Ovary (tissue), 9 donors: ENCODE data around the gene CD247. TPM values are rescaled to one million over a fixed set of nuclear protein-coding genes. Genes with fewer than 3 reads are reported as not detected.

Experiments used
- DNase-seq, 5 donors: peaks; one replicate each; pipeline ENCODE4 v3.0.0-alpha.2; 2019 to 2020
- H3K27ac ChIP-seq, 2 donors: fragments of 200-600 bp; one replicate each; pipeline versions ENCODE4 v1.5.1 to v1.8.0; 2019 to 2022
- H3K27me3 ChIP-seq: fragments of 200-600 bp; one replicate; pipeline ENCODE4 v1.8.0; 2022
- H3K36me3 ChIP-seq: fragments of 200-600 bp; sonication (generic); one replicate; pipeline ENCODE4 v1.5.1; 2019
- H3K4me1 ChIP-seq: one replicate; pipeline ENCODE4 v1.8.1; 2013; ENCODE audit warnings: mild to moderate bottlenecking, moderate library complexity; ENCODE audit not compliant: insufficient read depth
- H3K4me3 ChIP-seq: fragments of 200-600 bp; sonication (generic); one replicate; pipeline ENCODE4 v1.5.1; 2017
- H3K9me3 ChIP-seq, 2 donors: fragments of 200-600 bp in 1 of 2; sonication (generic) in 1 of 2; one replicate each; pipeline versions ENCODE4 v1.5.1 to v1.8.1; 2013 to 2019; ENCODE audit warnings: mild to moderate bottlenecking in 1 of 2, moderate library complexity in 1 of 2
- EP300 ChIP-seq: sonication (generic); formaldehyde crosslinking; IDR thresholded peaks from one replicate; pipeline ENCODE4 v1.6.1; 2017; ENCODE audit warnings: antibody characterized with exemption
- POLR2A ChIP-seq: fragments of 450-650 bp; IDR thresholded peaks from one replicate; pipeline ENCODE4 v1.6.1; 2017; ENCODE audit warnings: antibody characterized with exemption, mild to moderate bottlenecking, moderate library complexity
- WGBS, 3 donors: extraction: QIAGEN DNeasy Blood & Tissue Kit in 1 of 3; methylation state at CpG; one replicate each; pipeline versions ENCODE4 v1.1.5 to v1.1.7; 2013 to 2017; 5-methylcytosine and 5-hydroxymethylcytosine counted together
- intact Hi-C, 4 donors: fragments of 100-400 bp; cut with DNase I; formaldehyde crosslinking; loops; one replicate each; pipeline versions ENCODE4 v1.11.0 to v1.15.1; 2022 to 2023
- polyA plus RNA-seq, 2 donors: library from polyadenylated mRNA; stranded (reverse); fragments of 200-250 nt in 1 of 2; fragments of 350-450 nt in 1 of 2; fragmentation: Illumina TruSeq in 1 of 2; extraction: RNeasy Lipid Tissue Mini Kit (QIAGEN cat#74804) in 1 of 2; gene quantifications; one replicate each; pipeline ENCODE4 v1.2.3, GENCODE V29; 2013 to 2014
- total RNA-seq, 7 donors: library from RNA; depleted of rRNA in 2 of 7; stranded (reverse); fragments of >200 nt in 2 of 7; fragmentation: NEBNext Ultra II Directional in 3 of 7; extraction: Animal tissue kit (Norgen Biotek cat#: 25700) in 3 of 7; gene quantifications; one replicate each; pipeline versions ENCODE4 v1.1.0 to v1.2.4, GENCODE V29; 2016 to 2023
- TF ChIP-seq, protein P1 (sequence below), 3 donors: fragments of 450-650 bp in 2 of 3; fragments of 200-600 bp in 1 of 3; IDR thresholded peaks; one replicate each; pipeline versions ENCODE4 v1.5.1 to v1.8.0; 2016 to 2022; ENCODE audit warnings: antibody characterized with exemption in 3 of 3, mild to moderate bottlenecking in 1 of 3
- donor health status: DM: no; HTN: no; CAD: no; lungs with moderate emphysema.
- donor health status: DM: no; HTN: no; CAD: no.
- donor health status: Bipolar disorder and iron deficiency.
- donor health status: DM: yes; HTN: yes; CAD: no.
- donor health status: DM: no; HTN: no; CAD: no.
- donor health status: DM: yes; HTN: yes; CAD: no.

The CD247 gene
- total and polyA plus RNA-seq, 9 donors: 0.32 to 3.3 (median 0.47) TPM

GRCh38 chr1:167500283-167500860 is 18.0 kb downstream of the CD247 start:
- no peaks in the 10 kb centered on the region for H3K4me1 ChIP-seq
- 70 to 83% (median 79%) methylated on average over 4 of the region's 4 CpGs for WGBS, 3 donors
- H3K4me3 ChIP-seq: no peak overlapping the region
- no peaks in the 10 kb centered on the region for H3K36me3 ChIP-seq
- no peak for DNase-seq
- no peaks in the 10 kb centered on the region for H3K9me3 ChIP-seq
- intact Hi-C loops: no loop called here
- H3K27me3 ChIP-seq: no peaks in the 10 kb centered on the region
- H3K27ac ChIP-seq: no peak overlapping the region
- TF ChIP-seq POLR2A (no peak), EP300 (no peak)
- TF ChIP-seq, protein P1, sequence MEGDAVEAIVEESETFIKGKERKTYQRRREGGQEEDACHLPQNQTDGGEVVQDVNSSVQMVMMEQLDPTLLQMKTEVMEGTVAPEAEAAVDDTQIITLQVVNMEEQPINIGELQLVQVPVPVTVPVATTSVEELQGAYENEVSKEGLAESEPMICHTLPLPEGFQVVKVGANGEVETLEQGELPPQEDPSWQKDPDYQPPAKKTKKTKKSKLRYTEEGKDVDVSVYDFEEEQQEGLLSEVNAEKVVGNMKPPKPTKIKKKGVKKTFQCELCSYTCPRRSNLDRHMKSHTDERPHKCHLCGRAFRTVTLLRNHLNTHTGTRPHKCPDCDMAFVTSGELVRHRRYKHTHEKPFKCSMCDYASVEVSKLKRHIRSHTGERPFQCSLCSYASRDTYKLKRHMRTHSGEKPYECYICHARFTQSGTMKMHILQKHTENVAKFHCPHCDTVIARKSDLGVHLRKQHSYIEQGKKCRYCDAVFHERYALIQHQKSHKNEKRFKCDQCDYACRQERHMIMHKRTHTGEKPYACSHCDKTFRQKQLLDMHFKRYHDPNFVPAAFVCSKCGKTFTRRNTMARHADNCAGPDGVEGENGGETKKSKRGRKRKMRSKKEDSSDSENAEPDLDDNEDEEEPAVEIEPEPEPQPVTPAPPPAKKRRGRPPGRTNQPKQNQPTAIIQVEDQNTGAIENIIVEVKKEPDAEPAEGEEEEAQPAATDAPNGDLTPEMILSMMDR (IDR thresholded peaks at IDR 0.05): no peak

GRCh38 chr1:167499664-167500101 is 18.6 kb downstream of the CD247 start:
- H3K27me3 ChIP-seq: no peaks in the 10 kb centered on the region
- TF ChIP-seq POLR2A (no peak), EP300 (no peak)
- TF ChIP-seq, protein P1 (IDR thresholded peaks at IDR 0.05): no peak
- H3K27ac ChIP-seq: no peak overlapping the region
- H3K36me3 ChIP-seq: no peaks in the 10 kb centered on the region
- WGBS, 3 donors: 77 to 84% (median 82%) methylated on average over 3 of the region's 3 CpGs
- intact Hi-C loops: no loop called here
- H3K4me1 ChIP-seq: no peaks in the 10 kb centered on the region
- H3K4me3 ChIP-seq: no peak overlapping the region
- no peak for DNase-seq
- H3K9me3 ChIP-seq: no peaks in the 10 kb centered on the region

DNA sequence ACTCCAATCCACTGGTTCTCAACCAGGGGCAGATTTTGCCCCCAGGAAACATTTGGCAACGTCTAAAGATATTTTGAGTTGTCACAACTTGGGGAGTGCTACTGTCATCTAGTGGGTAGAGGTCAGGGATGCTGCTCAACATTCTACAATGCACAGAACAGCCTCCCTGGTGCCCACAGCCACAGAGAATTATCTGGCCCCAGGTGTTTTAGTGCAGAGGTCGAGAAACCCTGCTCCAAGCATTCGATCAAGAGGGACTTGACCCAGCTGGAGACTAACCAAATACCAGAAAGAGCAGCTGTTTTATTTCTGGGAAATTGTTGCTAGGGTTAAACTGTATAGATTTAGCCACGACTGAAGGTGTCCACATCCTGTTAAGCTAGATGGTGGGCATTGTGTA is 19.2 kb downstream of the CD247 start:
- intact Hi-C loops: no loop called here
- H3K27me3 ChIP-seq: no peaks in the 10 kb centered on the region
- no peaks in the 10 kb centered on the region for H3K9me3 ChIP-seq
- H3K27ac ChIP-seq: no peak overlapping the region
- H3K36me3 ChIP-seq: no peaks in the 10 kb centered on the region
- no peak for DNase-seq
- WGBS, 3 donors: 43 to 47% (median 46%) methylated on average over 4 of the region's 4 CpGs
- TF ChIP-seq, protein P1 (IDR thresholded peaks at IDR 0.05): no peak
- TF ChIP-seq POLR2A (no peak), EP300 (no peak)
- H3K4me1 ChIP-seq: no peaks in the 10 kb centered on the region
- no peak overlapping the region for H3K4me3 ChIP-seq

DNA sequence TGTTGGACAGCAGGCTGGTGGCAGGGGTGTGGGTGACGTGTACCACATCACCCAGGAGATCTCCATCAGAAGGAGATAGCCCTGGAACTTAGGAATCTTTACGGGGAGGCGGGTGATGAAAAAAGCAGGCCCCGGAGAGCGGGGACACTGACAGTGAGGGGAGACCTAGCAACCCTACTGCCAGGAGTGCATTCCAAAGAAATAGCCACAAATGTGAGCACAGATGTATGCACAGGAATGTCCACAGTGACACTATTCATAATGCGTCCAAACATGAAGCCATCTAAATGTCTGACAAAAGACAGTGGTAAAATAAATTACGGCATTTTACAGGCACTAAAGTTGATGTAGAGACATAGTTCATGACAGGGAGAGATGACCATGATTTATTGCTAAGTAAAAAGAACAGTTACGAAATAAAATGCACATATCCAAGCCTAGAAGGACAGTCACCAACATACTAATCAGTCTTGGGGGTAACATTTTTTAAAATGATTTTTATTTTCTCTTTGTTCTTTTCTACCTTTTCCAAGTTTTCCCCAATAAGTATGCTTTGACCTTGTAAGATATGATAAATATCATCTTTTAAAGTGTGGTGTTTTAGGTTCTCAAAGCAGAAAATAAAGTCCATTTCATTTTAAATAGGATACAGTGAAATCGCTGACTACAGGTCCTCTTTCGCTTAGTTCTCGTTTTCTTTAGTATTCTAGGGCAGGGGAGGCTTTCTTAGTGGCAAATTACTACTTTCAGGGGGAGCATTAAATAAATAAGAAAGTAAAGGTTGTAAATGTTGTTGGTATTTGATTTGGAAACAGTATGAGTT is 21.3 kb downstream of the CD247 start:
- H3K27ac ChIP-seq: no peak overlapping the region
- intact Hi-C loops: no loop called here
- H3K36me3 ChIP-seq: no peaks in the 10 kb centered on the region
- H3K4me3 ChIP-seq: no peak overlapping the region
- TF ChIP-seq POLR2A (no peak), EP300 (no peak)
- TF ChIP-seq, protein P1 (IDR thresholded peaks at IDR 0.05): no peak
- no peaks in the 10 kb centered on the region for H3K4me1 ChIP-seq
- DNase-seq: no peak
- H3K27me3 ChIP-seq: no peaks in the 10 kb centered on the region
- 82 to 86% (median 85%) methylated on average over 11 of the region's 11 CpGs for WGBS, 3 donors
- H3K9me3 ChIP-seq: no peaks in the 10 kb centered on the region
